KOPT-K1 (cell line): ENCODE results near the gene GAL3ST3.
"Not testable (repeated sequence)": the region's sequence is repeated elsewhere in the genome, so short reads cannot be mapped to it uniquely, and the experiment has no call there.

Source experiments
- H3K27ac ChIP-seq: fragments of 200-600 bp; sonication (generic); 2 replicates; pipeline ENCODE4 v1.5.1; 2016; ENCODE audit warnings: antibody characterized with exemption, mild to moderate bottlenecking, low read depth, low read length; ENCODE audit not compliant: poor library complexity, severe bottlenecking
- H3K36me3 ChIP-seq: fragments of 200-600 bp; sonication (generic); 2 replicates; pipeline ENCODE4 v1.5.1; 2017; ENCODE audit warnings: antibody characterized with exemption, mild to moderate bottlenecking, low read length, moderate library complexity; ENCODE audit not compliant: insufficient read depth
- H3K9me3 ChIP-seq: fragments of 200-600 bp; sonication (generic); 2 replicates; pipeline ENCODE4 v1.5.1; 2017; ENCODE audit warnings: antibody characterized with exemption, low read length, mild to moderate bottlenecking; ENCODE audit not compliant: insufficient read depth, poor library complexity, severe bottlenecking

Gene GAL3ST3

GRCh38 chr11:66039765-66040164 is 9.2 kb downstream of the GAL3ST3 start:
- Histone ChIP-seq H3K9me3 (no peaks in the 10 kb centered on the region), H3K27ac (no peak overlapping the region), H3K36me3 (no peaks in the 10 kb centered on the region)

DNA sequence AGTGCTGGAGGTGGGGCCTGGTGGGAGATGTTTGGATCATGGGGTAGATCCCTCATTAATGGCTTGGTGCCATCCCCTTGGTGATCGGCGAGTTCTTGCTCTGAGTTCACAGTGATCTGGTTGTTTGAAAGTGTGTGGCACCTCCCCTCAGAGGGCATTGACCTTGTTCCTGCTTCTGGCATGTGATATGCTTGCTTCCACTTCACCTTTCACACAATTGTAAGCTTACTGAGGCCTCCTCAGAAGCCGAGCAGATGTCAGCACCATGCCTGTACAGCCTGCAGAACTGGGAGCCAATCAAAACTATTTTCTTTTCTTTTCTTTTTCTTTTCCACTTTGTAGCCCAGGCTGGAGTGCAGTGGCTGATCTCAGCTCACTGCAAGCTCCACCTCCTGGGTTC is 11.6 kb downstream of the GAL3ST3 start:
- no peaks in the 10 kb centered on the region for H3K9me3 ChIP-seq

GRCh38 chr11:66036334-66036710 is 12.6 kb downstream of the GAL3ST3 start:
- H3K9me3 ChIP-seq: no peaks in the 10 kb centered on the region
- no peak overlapping the region for H3K27ac ChIP-seq
- H3K36me3 ChIP-seq: no peaks in the 10 kb centered on the region

More for the DNA sequence above, 11.6 kb downstream of the GAL3ST3 start:
- H3K27ac ChIP-seq: no peak overlapping the region
- no peaks in the 10 kb centered on the region for H3K36me3 ChIP-seq

GRCh38 chr11:66035653-66036333 is 13.2 kb downstream of the GAL3ST3 start:
- Histone ChIP-seq H3K36me3 (no peaks in the 10 kb centered on the region), H3K9me3 (no peaks in the 10 kb centered on the region), H3K27ac (no peak overlapping the region)

- no peak overlapping the region for H3K27ac ChIP-seq
- no peaks in the 10 kb centered on the region for H3K9me3 ChIP-seq
- H3K36me3 ChIP-seq: no peaks in the 10 kb centered on the region
Observed at GRCh38 chr11:66032957-66033735, 15.8 kb downstream of the GAL3ST3 start.

- H3K9me3 ChIP-seq: no peaks in the 10 kb centered on the region
- H3K36me3 ChIP-seq: no peaks in the 10 kb centered on the region
- H3K27ac ChIP-seq: no peak within 1 kb of the TSS
Observed at GRCh38 chr11:66026017-66026529, 22.9 kb downstream of the GAL3ST3 start, which contains the start of gene CATSPER1. Gene CATSPER1 (minus strand): TSS chr11:66026479. CDS start chr11:66026379, 100 bp downstream.

DNA sequence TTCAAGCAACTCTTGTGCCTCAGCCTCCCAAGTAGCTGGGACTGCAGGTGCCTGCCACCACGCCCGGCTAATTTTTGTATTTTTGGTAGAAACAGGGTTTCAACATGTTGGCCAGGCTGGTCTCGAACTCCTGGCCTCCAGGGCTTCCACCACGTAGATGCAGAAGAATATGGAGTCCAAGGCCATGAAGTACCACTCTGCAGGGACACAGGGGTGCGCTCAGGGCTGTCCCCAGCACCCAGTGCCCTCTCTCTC is 25.8 kb downstream of the GAL3ST3 start:
- H3K36me3 ChIP-seq, H3K9me3 ChIP-seq, H3K27ac ChIP-seq: not testable (repeated sequence)

- Histone ChIP-seq H3K27ac (no peak overlapping the region), H3K9me3 (no peaks in the 10 kb centered on the region), H3K36me3 (no peaks in the 10 kb centered on the region)
Observed at GRCh38 chr11:66022401-66023185, 26.4 kb downstream of the GAL3ST3 start.

DNA sequence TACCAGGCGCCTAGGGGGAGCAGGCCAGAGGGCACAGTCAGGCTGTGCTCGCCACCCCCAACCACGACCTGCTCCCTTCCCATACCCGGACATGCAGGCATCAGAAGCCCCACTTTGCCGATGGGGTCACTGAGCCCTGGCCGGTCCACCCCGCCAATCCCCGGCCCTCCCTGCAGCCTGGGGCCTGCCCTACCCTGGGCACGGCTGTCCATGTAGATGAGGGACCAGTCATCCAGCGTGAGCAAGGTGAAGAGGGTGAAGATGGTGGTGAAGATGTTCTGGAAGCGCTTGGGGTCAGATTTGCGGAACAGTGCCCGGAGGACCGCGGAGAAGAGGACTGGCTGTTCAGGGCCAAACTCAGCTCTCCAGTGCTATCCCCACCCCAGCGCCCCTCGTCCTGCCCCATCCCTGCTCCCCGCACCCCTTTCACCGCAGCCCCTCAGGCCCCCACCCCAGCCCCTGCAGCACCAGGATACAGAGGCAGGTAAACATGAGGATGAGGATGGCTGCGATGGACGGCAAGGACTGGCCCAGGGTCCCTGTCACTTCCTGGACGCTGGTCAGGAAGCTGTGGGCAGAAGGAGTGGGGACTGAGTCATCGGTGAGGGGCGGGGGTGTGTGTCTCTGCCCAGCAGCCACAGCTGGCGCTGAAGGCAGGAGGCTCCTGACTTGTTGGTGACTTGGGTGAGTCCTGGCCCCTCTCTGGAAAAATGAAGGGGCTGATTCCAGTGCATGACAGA is 28.2 kb downstream of the GAL3ST3 start:
- no peak overlapping the region for H3K27ac ChIP-seq
- no peaks in the 10 kb centered on the region for H3K36me3 ChIP-seq
- no peaks in the 10 kb centered on the region for H3K9me3 ChIP-seq

DNA sequence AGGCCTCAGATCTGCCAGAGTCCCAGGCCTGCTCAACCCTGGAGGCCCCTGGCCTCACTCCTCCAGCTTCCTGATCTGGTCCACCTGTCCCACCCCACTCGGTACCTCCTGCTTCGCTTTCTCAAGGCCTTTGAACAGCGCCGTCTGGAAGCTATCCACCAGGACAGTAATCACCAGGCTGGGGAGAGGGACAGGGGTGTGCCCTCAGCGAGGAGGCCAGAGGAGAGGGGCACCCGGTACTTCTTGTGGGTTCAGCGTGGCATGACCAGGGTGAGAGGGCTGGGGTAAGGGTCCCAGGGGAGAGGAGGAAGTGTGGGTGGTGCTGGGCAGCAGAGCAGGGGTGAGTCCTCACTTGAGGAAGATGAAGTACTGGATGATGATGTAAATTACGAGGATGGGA is 28.7 kb downstream of the GAL3ST3 start:
- no peaks in the 10 kb centered on the region for H3K9me3 ChIP-seq
- no peak overlapping the region for H3K27ac ChIP-seq
- H3K36me3 ChIP-seq: no peaks in the 10 kb centered on the region

- H3K27ac ChIP-seq: no peak overlapping the region
- H3K9me3 ChIP-seq: no peaks in the 10 kb centered on the region
- H3K36me3 ChIP-seq: no peaks in the 10 kb centered on the region
Observed at GRCh38 chr11:66017321-66017720, 31.6 kb downstream of the GAL3ST3 start.

GRCh38 chr11:66016793-66017177 is 32.2 kb downstream of the GAL3ST3 start:
- Histone ChIP-seq H3K36me3 (no peaks in the 10 kb centered on the region), H3K27ac (no peak overlapping the region), H3K9me3 (no peaks in the 10 kb centered on the region)

GRCh38 chr11:66015936-66016792 is 32.8 kb downstream of the GAL3ST3 start:
- no peaks in the 10 kb centered on the region for H3K9me3 ChIP-seq
- no peak overlapping the region for H3K27ac ChIP-seq

GRCh38 chr11:66015454-66015881 is 33.5 kb downstream of the GAL3ST3 start:
- Histone ChIP-seq H3K27ac (no peak overlapping the region), H3K36me3 (no peaks in the 10 kb centered on the region), H3K9me3 (no peaks in the 10 kb centered on the region)

More at GRCh38 chr11:66015936-66016792, 32.8 kb downstream of the GAL3ST3 start:
- no peaks in the 10 kb centered on the region for H3K36me3 ChIP-seq
